Neuron (in vitro differentiated cells): ENCODE measurements around the gene YES1.
"Not testable (repeated sequence)": the region's sequence is repeated elsewhere in the genome, so short reads cannot be mapped to it uniquely, and the experiment has no call there.

Experiments
- H2AFZ ChIP-seq: one replicate; pipeline ENCODE4 v1.6.1; 2013; ENCODE audit warnings: low read depth, mild to moderate bottlenecking, inconsistent platforms, low read length, moderate library complexity
- H3K27me3 ChIP-seq: one replicate; pipeline ENCODE4 v1.6.1; 2013; ENCODE audit warnings: low read length; ENCODE audit not compliant: insufficient read depth
- H3K36me3 ChIP-seq: one replicate; pipeline ENCODE4 v1.6.1; 2013; ENCODE audit warnings: low read length; ENCODE audit not compliant: insufficient read depth
- H3K4me1 ChIP-seq: one replicate; pipeline ENCODE4 v1.6.1; 2013; ENCODE audit warnings: low read length; ENCODE audit not compliant: insufficient read depth
- H3K4me3 ChIP-seq: 2 replicates; pipeline ENCODE4 v1.5.1; 2013; ENCODE audit warnings: mild to moderate bottlenecking, low read length, moderate library complexity
- H3K9me3 ChIP-seq: one replicate; pipeline ENCODE4 v1.6.1; 2013; ENCODE audit warnings: low read length

The YES1 gene

GRCh38 chr18:795383-795782 is 16.7 kb downstream of the YES1 start:
- not testable (repeated sequence) for H3K4me3 ChIP-seq, H3K9me3 ChIP-seq, H3K36me3 ChIP-seq, H2AFZ ChIP-seq, H3K4me1 ChIP-seq, H3K27me3 ChIP-seq

GRCh38 chr18:789397-789796 is 22.6 kb downstream of the YES1 start:
- Histone ChIP-seq H3K4me1 (no peaks in the 10 kb centered on the region), H3K4me3 (no peak overlapping the region), H3K27me3 (no peaks in the 10 kb centered on the region), H3K36me3 (no peaks in the 10 kb centered on the region), H2AFZ (no peak overlapping the region), H3K9me3 (no peaks in the 10 kb centered on the region)

- H3K4me1 ChIP-seq: no peaks in the 10 kb centered on the region
- no peak overlapping the region for H3K4me3 ChIP-seq
- H2AFZ ChIP-seq: no peak overlapping the region
- H3K27me3 ChIP-seq: no peaks in the 10 kb centered on the region
- H3K9me3 ChIP-seq: no peaks in the 10 kb centered on the region
- no peaks in the 10 kb centered on the region for H3K36me3 ChIP-seq
Observed at GRCh38 chr18:785242-785641, 26.8 kb downstream of the YES1 start.

GRCh38 chr18:784470-785172 is 27.4 kb downstream of the YES1 start:
- H3K9me3 ChIP-seq: no peaks in the 10 kb centered on the region
- H3K27me3 ChIP-seq: no peaks in the 10 kb centered on the region
- no peaks in the 10 kb centered on the region for H3K36me3 ChIP-seq
- H3K4me1 ChIP-seq: no peaks in the 10 kb centered on the region
- H3K4me3 ChIP-seq: no peak overlapping the region
- H2AFZ ChIP-seq: no peak overlapping the region

- Histone ChIP-seq H3K4me1 (peaks cover 7% of the 10 kb centered on the region), H2AFZ (no peak overlapping the region), H3K4me3 (no peak overlapping the region), H3K36me3 (no peaks in the 10 kb centered on the region), H3K27me3 (no peaks in the 10 kb centered on the region), H3K9me3 (no peaks in the 10 kb centered on the region)
Observed at GRCh38 chr18:778194-778927, 33.7 kb downstream of the YES1 start.

- Histone ChIP-seq H3K36me3 (no peaks in the 10 kb centered on the region), H3K4me1 (peaks cover 7% of the 10 kb centered on the region), H3K9me3 (no peaks in the 10 kb centered on the region), H3K27me3 (no peaks in the 10 kb centered on the region), H2AFZ (no peak overlapping the region), H3K4me3 (no peak overlapping the region)
Observed at GRCh38 chr18:777021-777420, 35.0 kb downstream of the YES1 start.

- H3K4me3 ChIP-seq, H3K27me3 ChIP-seq, H3K9me3 ChIP-seq, H3K36me3 ChIP-seq, H3K4me1 ChIP-seq, H2AFZ ChIP-seq: not testable (repeated sequence)
Observed at GRCh38 chr18:776044-776443, 36.0 kb downstream of the YES1 start.

- H3K36me3 ChIP-seq: no peaks in the 10 kb centered on the region
- H3K9me3 ChIP-seq: no peaks in the 10 kb centered on the region
- no peaks in the 10 kb centered on the region for H3K27me3 ChIP-seq
- H2AFZ ChIP-seq: no peak overlapping the region
- H3K4me1 ChIP-seq: peaks cover 7% of the 10 kb centered on the region
- H3K4me3 ChIP-seq: no peak overlapping the region
Observed at GRCh38 chr18:774811-775210, 37.2 kb downstream of the YES1 start.

- no peaks in the 10 kb centered on the region for H3K36me3 ChIP-seq
Observed at GRCh38 chr18:773980-774624, 37.9 kb downstream of the YES1 start.

GRCh38 chr18:770583-770961 is 41.5 kb downstream of the YES1 start:
- Histone ChIP-seq H3K9me3 (no peaks in the 10 kb centered on the region), H3K4me1 (no peaks in the 10 kb centered on the region), H3K27me3 (no peaks in the 10 kb centered on the region), H3K36me3 (no peaks in the 10 kb centered on the region), H3K4me3 (no peak overlapping the region), H2AFZ (no peak overlapping the region)

More at GRCh38 chr18:773980-774624, 37.9 kb downstream of the YES1 start:
- Histone ChIP-seq H3K9me3 (no peaks in the 10 kb centered on the region), H3K4me3 (no peak overlapping the region), H3K27me3 (no peaks in the 10 kb centered on the region), H3K4me1 (peaks cover 7% of the 10 kb centered on the region), H2AFZ (no peak overlapping the region)

- H3K4me3 ChIP-seq: no peak overlapping the region
- no peaks in the 10 kb centered on the region for H3K27me3 ChIP-seq
- no peaks in the 10 kb centered on the region for H3K36me3 ChIP-seq
- H3K9me3 ChIP-seq: no peaks in the 10 kb centered on the region
- no peaks in the 10 kb centered on the region for H3K4me1 ChIP-seq
- no peak overlapping the region for H2AFZ ChIP-seq
Observed at GRCh38 chr18:767961-768360, 44.1 kb downstream of the YES1 start.

GRCh38 chr18:767084-767882 is 44.8 kb downstream of the YES1 start:
- Histone ChIP-seq H2AFZ (no peak overlapping the region), H3K36me3 (no peaks in the 10 kb centered on the region), H3K27me3 (no peaks in the 10 kb centered on the region), H3K4me3 (no peak overlapping the region), H3K9me3 (no peaks in the 10 kb centered on the region), H3K4me1 (no peaks in the 10 kb centered on the region)

- Histone ChIP-seq H2AFZ (no peak overlapping the region), H3K9me3 (no peaks in the 10 kb centered on the region), H3K27me3 (no peaks in the 10 kb centered on the region), H3K4me3 (no peak overlapping the region), H3K36me3 (no peaks in the 10 kb centered on the region), H3K4me1 (no peaks in the 10 kb centered on the region)
Observed at GRCh38 chr18:766550-766860, 45.5 kb downstream of the YES1 start.
